ENCODE measurements around the gene CHID1. TPM values are rescaled to one million over a fixed set of nuclear protein-coding genes. Genes with fewer than 3 reads are reported as not detected.

Gene CHID1
- total RNA-seq, 2 experiments from 2014 or later: 69.8 to 72.0 TPM

DNA sequence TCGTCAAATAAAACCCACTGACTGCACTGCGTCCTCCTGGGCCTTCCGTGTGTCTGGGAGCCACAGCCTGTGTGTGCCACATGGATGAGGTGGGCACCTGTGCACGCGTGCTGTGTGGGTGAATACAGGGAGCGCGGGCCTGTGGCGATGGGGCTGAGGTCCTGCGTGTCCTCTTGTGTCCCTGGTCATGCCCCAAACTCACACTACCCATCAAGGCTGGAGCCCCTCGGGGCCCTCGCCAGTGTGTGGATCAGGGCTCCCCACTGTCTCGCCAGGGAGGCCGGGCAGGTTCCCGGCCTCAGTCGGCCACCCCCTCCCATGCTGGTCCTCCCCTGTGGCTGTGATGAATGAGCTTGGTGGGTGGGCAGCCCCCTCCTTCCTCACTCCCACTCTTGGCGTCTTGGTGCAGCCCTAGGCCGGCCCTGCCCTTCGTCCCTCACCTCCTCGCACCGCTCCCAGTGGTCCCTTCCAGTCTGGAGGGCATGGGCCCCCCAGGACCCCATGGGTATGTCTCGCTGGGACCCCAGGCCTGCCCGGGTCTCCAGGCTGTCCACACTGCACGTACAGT is 78.6 kb downstream of the CHID1 start:
- intact Hi-C loops (cut with micrococcal nuclease): no loop called here
- Mint-ChIP-seq H3K36me3 (ENCODE audit: low read depth) (no peaks in the 10 kb centered on the region), H3K27me3 (peaks cover 40% of the 10 kb centered on the region), H3K4me1 (ENCODE audit: low read depth) (peaks cover 37% of the 10 kb centered on the region), H3K9me3 (no peaks in the 10 kb centered on the region), H3K4me3 (no peak overlapping the region), H3K27ac (no peak overlapping the region)
- ChIA-PET CTCF (interaction anchor here (1.2 to 2.4 kb wide), 2 partner anchors 12 to 106 kb away, joined by 3 to 11 read pairs; partner anchors contain the start of gene PNPLA2), POLR2A (interaction anchor here (0.6 to 21.1 kb wide), 3 partner anchors 9 to 79 kb away, joined by 3 to 273 read pairs (median 81); partner anchors contain the start of genes PNPLA2, POLR2L, RPLP2 and TSPAN4)
- TF ChIP-seq, protein P1, sequence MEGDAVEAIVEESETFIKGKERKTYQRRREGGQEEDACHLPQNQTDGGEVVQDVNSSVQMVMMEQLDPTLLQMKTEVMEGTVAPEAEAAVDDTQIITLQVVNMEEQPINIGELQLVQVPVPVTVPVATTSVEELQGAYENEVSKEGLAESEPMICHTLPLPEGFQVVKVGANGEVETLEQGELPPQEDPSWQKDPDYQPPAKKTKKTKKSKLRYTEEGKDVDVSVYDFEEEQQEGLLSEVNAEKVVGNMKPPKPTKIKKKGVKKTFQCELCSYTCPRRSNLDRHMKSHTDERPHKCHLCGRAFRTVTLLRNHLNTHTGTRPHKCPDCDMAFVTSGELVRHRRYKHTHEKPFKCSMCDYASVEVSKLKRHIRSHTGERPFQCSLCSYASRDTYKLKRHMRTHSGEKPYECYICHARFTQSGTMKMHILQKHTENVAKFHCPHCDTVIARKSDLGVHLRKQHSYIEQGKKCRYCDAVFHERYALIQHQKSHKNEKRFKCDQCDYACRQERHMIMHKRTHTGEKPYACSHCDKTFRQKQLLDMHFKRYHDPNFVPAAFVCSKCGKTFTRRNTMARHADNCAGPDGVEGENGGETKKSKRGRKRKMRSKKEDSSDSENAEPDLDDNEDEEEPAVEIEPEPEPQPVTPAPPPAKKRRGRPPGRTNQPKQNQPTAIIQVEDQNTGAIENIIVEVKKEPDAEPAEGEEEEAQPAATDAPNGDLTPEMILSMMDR (IDR thresholded peaks at IDR 0.05): no peak
- ATAC-seq: no peak
- DNase-seq: no peak

DNA sequence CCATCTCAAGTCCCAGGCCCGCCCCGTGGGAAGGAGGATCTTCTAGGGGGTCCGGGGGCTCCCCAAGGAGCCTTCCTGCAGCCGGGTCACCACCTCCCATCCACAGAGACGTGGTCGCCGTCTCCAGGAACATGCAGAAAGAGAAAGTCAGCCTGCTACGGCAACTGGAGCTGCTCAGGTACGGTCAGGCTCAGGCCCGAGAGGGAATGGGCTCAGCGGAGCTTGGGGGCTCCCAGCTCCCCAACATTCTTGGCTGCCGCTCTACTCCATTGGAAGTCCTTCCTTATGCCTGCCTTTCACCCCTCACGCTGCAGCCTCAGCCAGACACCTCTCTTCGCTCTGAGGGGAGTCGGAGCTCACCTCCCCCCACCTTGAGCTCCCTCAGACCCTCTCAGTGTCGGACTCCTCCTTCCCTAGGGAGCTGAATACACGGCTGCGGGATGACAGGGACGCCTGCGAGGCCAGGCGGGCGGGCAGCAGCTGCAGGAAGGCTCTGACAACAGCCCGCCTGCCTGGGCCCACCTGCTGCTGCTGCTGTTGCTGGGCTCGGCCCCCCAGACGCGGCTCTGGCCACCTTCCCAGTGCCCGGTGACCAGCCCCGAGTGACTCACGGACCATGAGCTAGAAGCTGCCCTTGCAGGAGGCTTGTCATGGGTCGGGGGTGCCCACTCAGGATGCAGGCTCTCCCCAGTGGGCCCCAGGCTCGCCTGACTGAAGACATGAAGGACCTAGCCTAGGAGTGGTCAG is 79.3 kb downstream of the CHID1 start:
- H3K36me3 Mint-ChIP-seq (ENCODE audit: low read depth): no peaks in the 10 kb centered on the region
- TF ChIP-seq, protein P1 (IDR thresholded peaks at IDR 0.05): no peak
- ChIA-PET POLR2A (interaction anchor here (0.6 to 21.1 kb wide), 4 partner anchors 10 to 218 kb away, joined by 3 to 273 read pairs (median 42); partner anchors contain the start of genes PNPLA2, POLR2L, RPLP2 and TSPAN4), CTCF (interaction anchor here (1.4 to 2.4 kb wide), 2 partner anchors 12 kb away, joined by 5 to 11 read pairs; partner anchors contain the start of gene PNPLA2)
- no peak for ATAC-seq
- no peak for DNase-seq
- H3K9me3 Mint-ChIP-seq: no peaks in the 10 kb centered on the region
- H3K4me1 Mint-ChIP-seq (ENCODE audit: low read depth): peaks cover 42% of the 10 kb centered on the region
- peaks cover 40% of the 10 kb centered on the region for H3K27me3 Mint-ChIP-seq
- H3K4me3 Mint-ChIP-seq: no peak overlapping the region
- intact Hi-C loops (cut with micrococcal nuclease): no loop called here
- no peak overlapping the region for H3K27ac Mint-ChIP-seq

DNA sequence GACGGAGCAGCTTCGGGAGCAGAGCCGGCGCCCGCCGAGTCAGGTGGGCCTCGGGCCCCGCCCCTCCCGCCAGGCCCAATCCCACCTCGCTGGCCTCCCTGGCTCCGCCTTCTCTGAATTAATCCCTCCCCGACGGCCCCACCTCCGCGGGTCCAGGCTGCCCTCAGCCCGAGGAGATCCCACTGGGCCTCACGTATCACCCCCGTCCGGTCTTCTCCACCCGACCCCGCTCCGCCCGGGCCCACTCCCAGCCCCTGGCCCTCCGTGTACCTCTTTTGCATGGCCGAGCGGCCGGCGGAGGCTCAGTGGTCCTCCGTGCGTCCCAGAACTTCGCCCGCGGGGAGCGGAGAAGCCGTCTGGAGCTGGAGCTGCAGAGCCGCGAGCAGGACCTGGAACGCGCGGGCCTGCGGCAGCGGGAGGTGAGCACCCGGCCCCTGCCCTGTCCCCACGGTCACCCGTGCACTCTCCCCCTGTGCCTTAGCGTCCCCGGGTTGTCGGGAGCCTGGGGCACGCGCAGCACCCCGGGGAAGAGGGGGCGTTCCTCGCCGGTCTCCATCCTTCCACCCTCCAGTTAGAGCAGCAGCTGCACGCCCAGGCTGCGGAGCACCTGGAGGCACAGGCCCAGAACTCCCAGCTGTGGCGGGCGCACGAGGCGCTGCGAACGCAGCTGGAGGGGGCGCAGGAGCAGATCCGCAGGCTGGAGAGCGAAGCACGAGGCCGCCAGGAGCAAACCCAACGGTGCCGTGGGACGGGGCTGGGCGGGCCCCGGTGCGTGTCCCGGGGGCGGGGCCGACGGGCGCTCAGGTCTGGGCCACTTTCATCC is 80.1 kb downstream of the CHID1 start:
- DNase-seq (peak; percentile 84), ATAC-seq (peak; percentile 74)
- CTCF ChIA-PET: interaction anchor here (1.4 to 2.4 kb wide), 2 partner anchors 11 to 13 kb away, joined by 5 to 11 read pairs; partner anchors contain the start of gene PNPLA2
- H3K27me3 Mint-ChIP-seq: peaks cover 40% of the 10 kb centered on the region
- POLR2A ChIA-PET: interaction anchor here (0.6 to 21.1 kb wide), 4 partner anchors 11 to 217 kb away, joined by 3 to 273 read pairs (median 42); partner anchors contain the start of genes AP2A2, PNPLA2, POLR2L and RPLP2
- peaks cover 1% of the 10 kb centered on the region for H3K36me3 Mint-ChIP-seq (ENCODE audit: low read depth)
- H3K27ac Mint-ChIP-seq: no peak overlapping the region
- TF ChIP-seq, protein P1 (IDR thresholded peaks at IDR 0.05): no peak
- peak overlapping the region; percentile 19 for H3K4me3 Mint-ChIP-seq
- intact Hi-C loops (cut with micrococcal nuclease): no loop called here
- peaks cover 43% of the 10 kb centered on the region for H3K4me1 Mint-ChIP-seq (ENCODE audit: low read depth)
- H3K9me3 Mint-ChIP-seq: no peaks in the 10 kb centered on the region

GRCh38 chr11:829847-830294 is 80.7 kb downstream of the CHID1 start:
- intact Hi-C loops (cut with micrococcal nuclease): no loop called here
- ChIA-PET CTCF (interaction anchor here (1.4 kb wide), 1 partner anchor 13 kb away, joined by 5 read pairs; no protein-coding TSS in a partner anchor), POLR2A (interaction anchor here (1.2 to 21.1 kb wide), 3 partner anchors 11 to 96 kb away, joined by 3 to 273 read pairs (median 81); partner anchors contain the start of genes AP2A2, PNPLA2, POLR2L and RPLP2)
- H3K27ac Mint-ChIP-seq: no peak overlapping the region
- peak overlapping the region; percentile 24 for H3K4me3 Mint-ChIP-seq
- H3K27me3 Mint-ChIP-seq: peaks cover 42% of the 10 kb centered on the region
- no peaks in the 10 kb centered on the region for H3K9me3 Mint-ChIP-seq
- H3K36me3 Mint-ChIP-seq (ENCODE audit: low read depth): peaks cover 7% of the 10 kb centered on the region
- TF ChIP-seq, protein P1 (IDR thresholded peaks at IDR 0.05): no peak
- no peak for DNase-seq
- H3K4me1 Mint-ChIP-seq (ENCODE audit: low read depth): peaks cover 43% of the 10 kb centered on the region
- ATAC-seq: peak; percentile 2

Data from activated CD8-positive, alpha-beta T cell treated with anti-CD3 and anti-CD28 coated beads for 36 hours (primary cell).